Panc1 (cell line): ENCODE data around the gene CRTAC1. TPM values are rescaled to one million over a fixed set of nuclear protein-coding genes. Genes with fewer than 3 reads are reported as not detected.

Experiments
- ATAC-seq: fragments of 200-7000 bp; cut with Tn5 transposase; 2 replicates; pipeline ENCODE4 v1.9.1; 2020; ENCODE audit warnings: mild to moderate bottlenecking, moderate library complexity
- BruUV-seq: library from RNA; stranded (reverse); fragments of 400-500 nt; replicated peaks from 2 replicates; lab custom pipeline; 2021; lab: Mats Ljungman, UMichigan
- CTCF ChIA-PET: fragments of 300-600 bp; sonication (Branson Sonifier 250); formaldehyde crosslinking; loops from one replicate; lab custom pipeline; 2022; ENCODE audit warnings: antibody characterized with exemption; lab: Charles Lee
- POLR2A ChIA-PET: fragments of 300-600 bp; sonication (Branson Sonifier 250); formaldehyde crosslinking; loops from one replicate; lab custom pipeline; 2022; ENCODE audit warnings: antibody characterized with exemption; lab: Charles Lee
- DNase-seq: peaks from one replicate; pipeline ENCODE4 v3.0.0-alpha.2; 2010; ENCODE audit warnings: low read depth, low spot score
- H3K27ac ChIP-seq: 2 replicates; pipeline ENCODE4 v1.5.1; 2011; ENCODE audit warnings: mild to moderate bottlenecking, low read length, inconsistent platforms
- H3K27me3 ChIP-seq: fragments of 200-500 bp; sonication (Bioruptor generic); 2 replicates; pipeline ENCODE4 v1.6.0; 2014; ENCODE audit warnings: low read length, inconsistent platforms; ENCODE audit not compliant: control insufficient read depth, insufficient read depth
- H3K36me3 ChIP-seq: fragments of 200-500 bp; sonication (Bioruptor generic); 2 replicates; pipeline ENCODE4 v1.5.1; 2014; ENCODE audit warnings: inconsistent platforms, mild to moderate bottlenecking, low read length, moderate library complexity; ENCODE audit not compliant: control insufficient read depth, insufficient read depth
- H3K4me1 ChIP-seq: 2 replicates; pipeline ENCODE4 v1.5.1; 2011; ENCODE audit warnings: inconsistent platforms, mild to moderate bottlenecking, low read length, moderate library complexity; ENCODE audit not compliant: control insufficient read depth, insufficient read depth
- H3K4me3 ChIP-seq, 2 experiments: 2 replicates each; pipeline ENCODE4 v1.5.1; 2011 to 2012; ENCODE audit warnings: low read depth in 2 of 2, low read length in 2 of 2, mild to moderate bottlenecking in 2 of 2, inconsistent platforms in 1 of 2, moderate library complexity in 1 of 2
- H3K9me3 ChIP-seq: fragments of 200-500 bp; sonication (Bioruptor generic); 2 replicates; pipeline ENCODE4 v1.5.1; 2014; ENCODE audit warnings: low read depth, mild to moderate bottlenecking, inconsistent platforms, low read length, moderate library complexity; ENCODE audit not compliant: control insufficient read depth, insufficient read depth
- CTCF ChIP-seq: fragments of 450-650 bp; IDR thresholded peaks from 2 replicates; pipeline ENCODE4 v1.5.1; 2017; ENCODE audit warnings: mild to moderate bottlenecking
- POLR2AphosphoS5 ChIP-seq: IDR thresholded peaks from 2 replicates; pipeline ENCODE4 v1.6.1; 2012; ENCODE audit warnings: mild to moderate bottlenecking, low read depth, low read length, moderate library complexity
- REST ChIP-seq, 2 experiments: IDR thresholded peaks; 2 replicates each; pipeline ENCODE4 v1.6.1; 2011 to 2012; ENCODE audit warnings: low read depth in 2 of 2, control low read depth in 1 of 2, low read length in 1 of 2, mild to moderate bottlenecking in 1 of 2, moderate library complexity in 1 of 2; ENCODE audit not compliant: insufficient read depth in 1 of 2
- SIN3A ChIP-seq: IDR thresholded peaks from 2 replicates; pipeline ENCODE4 v1.6.1; 2012; ENCODE audit warnings: low read depth, mild to moderate bottlenecking, low read length, moderate library complexity, borderline replicate concordance; ENCODE audit not compliant: insufficient read depth
- TCF7L2 ChIP-seq: IDR thresholded peaks from 2 replicates; pipeline ENCODE4 v1.6.1; 2011; ENCODE audit warnings: mild to moderate bottlenecking, low read depth, low read length, inconsistent platforms
- in situ Hi-C: cut with HindIII; loops from 2 replicates; pipeline ENCODE4 v1.10.0; 2016; ENCODE audit warnings: low sequenced_read_pairs, low pct_unique_long_range_greater_than_20kb
- intact Hi-C: fragments of 100-400 bp; cut with micrococcal nuclease; formaldehyde crosslinking; loops from one replicate; pipeline ENCODE4 v1.10.0; 2022; ENCODE audit not compliant: unreplicated experiment
- total RNA-seq: library from RNA; stranded (reverse); gene quantifications from one replicate; pipeline ENCODE4 v1.2.1, GENCODE V29; 2021; ENCODE audit not compliant: unreplicated experiment

Gene CRTAC1
- total RNA-seq, 1 experiment from 2014 or later = 0.23 TPM

GRCh38 chr10:97977673-97978072 lies 52.7 kb downstream of the CRTAC1 start:
- CTCF ChIA-PET = no interaction called here
- POLR2A ChIA-PET = no interaction called here
- H3K36me3 ChIP-seq = no peaks in the 10 kb centered on the region
- peaks cover 65% of the 10 kb centered on the region for H3K27me3 ChIP-seq
- no peaks in the 10 kb centered on the region for H3K9me3 ChIP-seq
- in situ Hi-C loops (no loop called here), intact Hi-C loops (no loop called here)
- H3K27ac ChIP-seq = no peak overlapping the region
- TF ChIP-seq REST (IDR thresholded peaks at IDR 0.05; ENCODE audit: insufficient read depth in 1 of 2, low read depth in 2 of 2, low read length in 1 of 2) = no peak
- DNase-seq (no peak), ATAC-seq (no peak)
- no peaks in the 10 kb centered on the region for H3K4me1 ChIP-seq
- BruUV-seq = no TSS peak
- no peak overlapping the region for H3K4me3 ChIP-seq

- H3K27me3 ChIP-seq = peaks cover 65% of the 10 kb centered on the region
- BruUV-seq = no TSS peak
- in situ Hi-C loops (no loop called here), intact Hi-C loops (no loop called here)
- H3K9me3 ChIP-seq = no peaks in the 10 kb centered on the region
- ChIA-PET POLR2A (no interaction called here), CTCF (no interaction called here)
- DNase-seq = no peak
- H3K27ac ChIP-seq = no peak overlapping the region
- H3K4me1 ChIP-seq = no peaks in the 10 kb centered on the region
- H3K36me3 ChIP-seq = no peaks in the 10 kb centered on the region
- no peak for TF ChIP-seq REST (IDR thresholded peaks at IDR 0.05; ENCODE audit: insufficient read depth in 1 of 2, low read depth in 2 of 2, low read length in 1 of 2)
- TF ChIP-seq CTCF = no peak
- TF ChIP-seq POLR2AphosphoS5 = no peak
- no peak for TF ChIP-seq TCF7L2
- TF ChIP-seq SIN3A = no peak
- no peak overlapping the region for H3K4me3 ChIP-seq
- no peak for ATAC-seq
These were observed 54.8 kb downstream of the CRTAC1 start for GRCh38 chr10:97975598-97975997.
